HG03097 (cell line): ENCODE results near the gene KRT86.
"Not testable (repeated sequence)": the region's sequence is repeated elsewhere in the genome, so short reads cannot be mapped to it uniquely, and the experiment has no call there.

Experiments used
- ATAC-seq: cut with Tn5 transposase; IDR thresholded peaks from one replicate; pipeline ENCODE4 v1.9.1; 2021; ENCODE audit not compliant: unreplicated experiment, low FRiP score

The KRT86 gene

GRCh38 chr12:52238207-52238840 lies 36.1 kb upstream of the KRT86 start:
- no peak for ATAC-seq

GRCh38 chr12:52238916-52239646 lies 35.4 kb upstream of the KRT86 start:
- no peak for ATAC-seq

GRCh38 chr12:52239767-52240166 lies 34.7 kb upstream of the KRT86 start:
- ATAC-seq: no peak

- not testable (repeated sequence) for ATAC-seq
Observed at GRCh38 chr12:52240247-52240646, 34.2 kb upstream of the KRT86 start.

DNA sequence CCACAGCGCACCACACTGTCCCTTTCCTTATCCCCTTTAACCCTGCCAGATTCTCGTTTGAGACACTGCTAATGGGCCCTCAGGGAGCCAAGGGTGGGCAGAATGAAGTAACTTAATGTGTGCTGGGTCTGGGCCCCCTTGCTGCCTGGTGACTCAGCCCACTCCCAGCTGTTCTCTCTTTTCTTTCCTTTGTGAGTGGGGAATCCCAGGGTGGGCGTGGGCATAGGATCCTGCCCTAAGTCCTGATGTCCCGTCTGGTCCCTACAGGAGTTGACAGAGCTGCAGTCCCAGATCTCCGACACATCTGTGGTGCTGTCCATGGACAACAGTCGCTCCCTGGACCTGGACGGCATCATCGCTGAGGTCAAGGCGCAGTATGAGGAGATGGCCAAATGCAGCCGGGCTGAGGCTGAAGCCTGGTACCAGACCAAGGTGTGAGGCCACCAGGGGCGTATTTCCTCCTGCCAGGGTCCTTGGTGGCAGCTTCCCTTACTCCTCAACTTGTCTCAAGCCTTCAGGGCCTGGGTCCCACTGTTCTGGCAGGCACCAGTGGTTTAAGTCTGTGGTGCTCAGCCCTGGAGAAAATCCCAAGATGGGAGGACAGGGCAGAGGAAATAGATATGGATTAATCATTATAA lies 33.1 kb upstream of the KRT86 start:
- no peak for ATAC-seq

- ATAC-seq: no peak
Observed at GRCh38 chr12:52242442-52243258, 31.8 kb upstream of the KRT86 start.

DNA sequence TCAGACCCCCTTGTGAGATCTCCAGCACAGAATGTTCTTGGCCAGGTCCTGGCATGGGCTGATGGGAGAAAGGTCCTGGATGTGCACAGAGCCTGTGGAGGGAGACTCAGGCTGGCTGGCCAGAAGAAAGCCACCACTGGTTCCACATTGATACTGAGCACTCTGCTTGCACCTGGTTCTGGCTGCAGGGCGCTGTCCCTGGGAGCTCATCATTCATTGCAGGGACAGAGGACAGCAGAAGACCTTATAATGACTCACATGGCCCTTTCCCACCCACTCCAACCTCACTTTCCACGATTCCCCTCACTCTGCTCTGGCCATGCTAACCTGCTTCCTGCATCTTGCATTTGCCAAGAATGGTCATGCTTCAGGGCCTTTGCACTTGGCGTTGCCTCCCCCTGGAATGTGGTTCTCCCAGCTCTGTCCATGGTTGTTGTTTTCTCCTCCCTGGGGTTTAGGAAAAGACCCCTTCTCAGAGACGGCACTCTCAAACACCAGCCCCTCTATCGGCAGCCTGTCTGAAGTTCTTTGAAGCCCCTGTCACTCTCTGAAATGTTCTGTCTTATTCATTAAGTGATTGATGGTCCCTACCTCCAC lies 31.1 kb upstream of the KRT86 start:
- no peak for ATAC-seq

- peak; percentile 74 for ATAC-seq
Observed at GRCh38 chr12:52243856-52244614, 30.4 kb upstream of the KRT86 start.

GRCh38 chr12:52244615-52244994 lies 29.8 kb upstream of the KRT86 start:
- ATAC-seq: no peak

GRCh38 chr12:52245259-52245961 lies 29.0 kb upstream of the KRT86 start:
- ATAC-seq: no peak

GRCh38 chr12:52245962-52246569 lies 28.4 kb upstream of the KRT86 start:
- no peak for ATAC-seq

- ATAC-seq: no peak
Observed at GRCh38 chr12:52246720-52247621, 27.5 kb upstream of the KRT86 start.

DNA sequence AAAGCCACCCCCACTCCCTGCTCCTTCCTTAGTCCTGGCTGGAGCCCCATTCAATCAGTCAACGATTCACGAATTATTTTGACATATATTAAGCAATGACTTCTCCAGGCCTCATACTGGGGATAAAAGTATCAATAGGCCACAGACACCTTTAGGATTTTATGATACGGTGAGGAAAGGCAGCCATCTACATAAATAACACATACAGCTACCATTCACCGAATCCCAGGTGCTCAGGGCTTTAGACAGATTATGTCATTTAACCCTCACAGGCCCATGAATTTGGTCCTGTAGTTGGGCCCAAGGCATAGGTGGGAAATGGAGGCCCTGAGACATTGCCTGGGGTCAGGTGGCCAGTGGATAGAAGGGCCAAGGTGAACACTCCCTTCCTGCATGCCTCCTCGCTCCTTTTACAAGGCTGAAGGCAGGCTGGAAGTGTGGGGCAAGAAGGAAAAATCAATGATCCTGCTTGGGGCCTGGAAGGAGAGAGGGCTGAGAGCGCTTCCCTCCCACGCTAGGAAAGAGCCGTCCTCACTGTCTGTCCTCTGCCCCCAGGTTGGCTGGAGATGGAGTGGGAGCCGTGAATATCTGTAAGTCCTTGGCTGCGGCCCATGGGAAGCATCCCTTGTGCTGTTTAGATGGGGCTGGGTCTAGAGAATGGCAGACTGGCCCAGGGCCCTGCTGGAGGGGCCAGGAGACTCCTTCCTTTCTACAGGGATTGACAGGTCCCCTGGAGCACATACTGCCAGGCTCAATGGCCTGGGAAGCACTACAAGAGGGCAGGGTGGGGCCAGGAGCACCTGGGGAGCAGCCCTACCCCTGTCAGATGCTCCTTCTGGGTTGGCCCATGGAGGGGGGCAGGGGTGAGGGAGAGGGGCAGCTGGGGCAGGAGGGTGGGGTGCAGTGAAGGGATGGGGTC lies 26.6 kb upstream of the KRT86 start:
- ATAC-seq: no peak

DNA sequence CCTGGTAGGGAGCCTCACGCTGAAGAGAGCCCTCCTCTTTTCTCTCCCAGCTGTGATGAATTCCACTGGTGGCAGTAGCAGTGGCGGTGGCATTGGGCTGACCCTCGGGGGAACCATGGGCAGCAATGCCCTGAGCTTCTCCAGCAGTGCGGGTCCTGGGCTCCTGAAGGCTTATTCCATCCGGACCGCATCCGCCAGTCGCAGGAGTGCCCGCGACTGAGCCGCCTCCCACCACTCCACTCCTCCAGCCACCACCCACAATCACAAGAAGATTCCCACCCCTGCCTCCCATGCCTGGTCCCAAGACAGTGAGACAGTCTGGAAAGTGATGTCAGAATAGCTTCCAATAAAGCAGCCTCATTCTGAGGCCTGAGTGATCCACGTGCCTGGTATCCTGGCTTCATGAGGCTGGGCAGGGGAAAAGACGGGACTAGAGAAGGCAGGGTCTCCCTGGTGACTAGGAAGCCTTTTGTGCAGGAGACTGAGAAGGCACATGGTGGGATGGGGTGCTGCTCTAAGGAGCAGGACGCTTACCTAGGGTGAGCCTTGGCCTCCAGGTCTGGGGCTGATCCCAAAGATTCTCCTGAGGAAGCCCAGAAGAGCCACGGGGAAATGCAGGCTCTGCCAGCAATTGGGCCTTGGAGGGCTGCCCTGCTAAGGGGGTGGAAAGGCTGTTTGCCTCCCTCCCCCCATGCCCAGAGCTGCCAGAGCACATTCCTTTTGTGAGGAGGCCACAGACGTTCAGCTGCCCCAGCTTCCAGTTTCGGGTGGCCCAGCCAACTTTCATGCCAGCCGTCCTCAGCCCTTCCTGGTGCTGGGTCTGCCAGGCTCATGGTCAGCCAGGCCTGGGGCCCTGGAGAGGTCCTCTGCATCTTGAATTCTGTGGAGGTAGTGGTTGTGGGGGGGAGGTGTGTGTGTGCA lies 25.6 kb upstream of the KRT86 start:
- ATAC-seq: no peak

DNA sequence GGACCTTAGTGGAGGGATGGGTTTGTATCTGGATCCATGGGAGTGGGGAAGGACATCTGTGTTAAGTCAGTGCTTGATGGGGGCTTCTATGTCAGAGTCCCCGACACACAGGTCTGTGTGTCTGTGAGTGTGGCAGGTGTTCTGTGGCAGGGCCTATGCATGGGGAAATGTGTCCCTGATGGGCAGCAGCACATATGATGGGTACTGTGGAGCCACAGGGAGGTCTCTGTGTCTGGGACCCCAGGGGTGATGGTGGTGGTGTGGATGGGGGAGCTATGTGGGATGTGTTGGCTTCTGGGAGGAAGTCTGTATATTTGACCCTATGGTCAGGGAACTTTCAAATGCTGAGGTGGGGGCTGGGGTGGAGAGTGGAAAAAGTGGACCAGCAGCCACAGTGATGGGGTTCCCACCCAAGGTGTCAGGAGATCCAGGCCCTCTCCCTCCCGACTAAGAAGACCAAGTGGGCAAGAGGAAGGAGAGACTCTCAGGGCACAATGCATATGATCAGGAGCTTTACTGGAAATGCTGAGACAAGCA lies 24.9 kb upstream of the KRT86 start:
- no peak for ATAC-seq
